Measurements from ENCODE around the gene TIMM22.
"Not testable (repeated sequence)": the region's sequence is repeated elsewhere in the genome, so short reads cannot be mapped to it uniquely, and the experiment has no call there.

- TF ChIP-seq, protein P1, sequence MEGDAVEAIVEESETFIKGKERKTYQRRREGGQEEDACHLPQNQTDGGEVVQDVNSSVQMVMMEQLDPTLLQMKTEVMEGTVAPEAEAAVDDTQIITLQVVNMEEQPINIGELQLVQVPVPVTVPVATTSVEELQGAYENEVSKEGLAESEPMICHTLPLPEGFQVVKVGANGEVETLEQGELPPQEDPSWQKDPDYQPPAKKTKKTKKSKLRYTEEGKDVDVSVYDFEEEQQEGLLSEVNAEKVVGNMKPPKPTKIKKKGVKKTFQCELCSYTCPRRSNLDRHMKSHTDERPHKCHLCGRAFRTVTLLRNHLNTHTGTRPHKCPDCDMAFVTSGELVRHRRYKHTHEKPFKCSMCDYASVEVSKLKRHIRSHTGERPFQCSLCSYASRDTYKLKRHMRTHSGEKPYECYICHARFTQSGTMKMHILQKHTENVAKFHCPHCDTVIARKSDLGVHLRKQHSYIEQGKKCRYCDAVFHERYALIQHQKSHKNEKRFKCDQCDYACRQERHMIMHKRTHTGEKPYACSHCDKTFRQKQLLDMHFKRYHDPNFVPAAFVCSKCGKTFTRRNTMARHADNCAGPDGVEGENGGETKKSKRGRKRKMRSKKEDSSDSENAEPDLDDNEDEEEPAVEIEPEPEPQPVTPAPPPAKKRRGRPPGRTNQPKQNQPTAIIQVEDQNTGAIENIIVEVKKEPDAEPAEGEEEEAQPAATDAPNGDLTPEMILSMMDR (IDR thresholded peaks at IDR 0.05; ENCODE audit: low read depth, low read length, poor library complexity, severe bottlenecking): not testable (repeated sequence)
- not testable (repeated sequence) for TF ChIP-seq EZH2phosphoT487 (IDR thresholded peaks at IDR 0.05; ENCODE audit: borderline replicate concordance, low read length)
Measured at GRCh38 chr17:1048516-1049115, 51.7 kb downstream of the TIMM22 start.
